ENCODE data around the gene SNX7. TPM values are rescaled to one million over a fixed set of nuclear protein-coding genes. Genes with fewer than 3 reads are reported as not detected.
A peak's percentile ranks its signal among the peaks of the same experiment; 100 is the strongest.

Gene SNX7
- total RNA-seq, 1 experiment from 2014 or later = 25.3 TPM

DNA sequence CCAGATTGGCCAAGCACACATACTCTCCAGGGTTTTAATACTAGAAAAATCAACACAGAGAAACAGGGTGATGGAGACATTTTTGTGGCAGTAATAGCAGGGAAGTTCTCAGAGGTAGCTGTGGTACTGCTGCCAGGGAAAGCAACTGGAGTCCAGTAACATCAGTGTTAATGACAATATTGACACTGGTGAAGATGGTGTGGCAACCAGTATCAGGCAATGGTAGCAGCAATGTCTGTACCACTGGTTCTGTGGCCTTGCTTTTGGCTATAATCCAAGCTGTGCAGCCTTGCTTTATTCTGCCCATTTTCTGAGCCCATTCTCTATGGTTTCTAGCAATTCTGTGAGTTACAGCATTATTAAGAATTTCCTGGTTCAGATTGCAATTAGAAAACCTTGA, 1.6 kb upstream of the SNX7 start:
- no TSS peak for BruUV-seq (replicated peaks)
- ChIA-PET POLR2A (ENCODE audit: unreplicated experiment) (no interaction called here), CTCF (no interaction called here)
- Histone ChIP-seq H3K79me2 (ENCODE audit: low read depth) (peaks cover 22% of the 10 kb centered on the region), H3K9me2 (ENCODE audit: insufficient read depth) (no peaks in the 10 kb centered on the region), H3K36me3 (ENCODE audit: low read depth) (no peaks in the 10 kb centered on the region), H3K9me3 (ENCODE audit: insufficient read depth, low read depth) (no peaks in the 10 kb centered on the region), H2AFZ (no peak overlapping the region), H4K20me1 (ENCODE audit: insufficient read depth) (no peaks in the 10 kb centered on the region), H3K4me3 (no peak overlapping the region), H3K4me2 (no peak overlapping the region; the same call in 1 of the 2 replicates), H3K27ac (no peak overlapping the region), H3K27me3 (ENCODE audit: insufficient read depth, low read depth) (no peaks in the 10 kb centered on the region), H3F3A (ENCODE audit: insufficient read depth, low read depth) (peaks cover 20% of the 10 kb centered on the region; the same call in 1 of the 2 replicates), H3K4me1 (replicated peaks; ENCODE audit: insufficient read depth) (peaks cover 24% of the 10 kb centered on the region)
- no peak for TF ChIP-seq EZH2 (IDR thresholded peaks at IDR 0.05; ENCODE audit: low read depth)
- TF ChIP-seq, protein P1, sequence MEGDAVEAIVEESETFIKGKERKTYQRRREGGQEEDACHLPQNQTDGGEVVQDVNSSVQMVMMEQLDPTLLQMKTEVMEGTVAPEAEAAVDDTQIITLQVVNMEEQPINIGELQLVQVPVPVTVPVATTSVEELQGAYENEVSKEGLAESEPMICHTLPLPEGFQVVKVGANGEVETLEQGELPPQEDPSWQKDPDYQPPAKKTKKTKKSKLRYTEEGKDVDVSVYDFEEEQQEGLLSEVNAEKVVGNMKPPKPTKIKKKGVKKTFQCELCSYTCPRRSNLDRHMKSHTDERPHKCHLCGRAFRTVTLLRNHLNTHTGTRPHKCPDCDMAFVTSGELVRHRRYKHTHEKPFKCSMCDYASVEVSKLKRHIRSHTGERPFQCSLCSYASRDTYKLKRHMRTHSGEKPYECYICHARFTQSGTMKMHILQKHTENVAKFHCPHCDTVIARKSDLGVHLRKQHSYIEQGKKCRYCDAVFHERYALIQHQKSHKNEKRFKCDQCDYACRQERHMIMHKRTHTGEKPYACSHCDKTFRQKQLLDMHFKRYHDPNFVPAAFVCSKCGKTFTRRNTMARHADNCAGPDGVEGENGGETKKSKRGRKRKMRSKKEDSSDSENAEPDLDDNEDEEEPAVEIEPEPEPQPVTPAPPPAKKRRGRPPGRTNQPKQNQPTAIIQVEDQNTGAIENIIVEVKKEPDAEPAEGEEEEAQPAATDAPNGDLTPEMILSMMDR (conservative IDR thresholded peaks at IDR 0.05) = no peak
- intact Hi-C loops (cut with micrococcal nuclease; ENCODE audit: unreplicated experiment) = loop anchor here (2.0 to 10.0 kb wide), 3 partner anchors 185 to 603 kb away; no protein-coding TSS in a partner anchor
- DNase-seq = no peak

DNA sequence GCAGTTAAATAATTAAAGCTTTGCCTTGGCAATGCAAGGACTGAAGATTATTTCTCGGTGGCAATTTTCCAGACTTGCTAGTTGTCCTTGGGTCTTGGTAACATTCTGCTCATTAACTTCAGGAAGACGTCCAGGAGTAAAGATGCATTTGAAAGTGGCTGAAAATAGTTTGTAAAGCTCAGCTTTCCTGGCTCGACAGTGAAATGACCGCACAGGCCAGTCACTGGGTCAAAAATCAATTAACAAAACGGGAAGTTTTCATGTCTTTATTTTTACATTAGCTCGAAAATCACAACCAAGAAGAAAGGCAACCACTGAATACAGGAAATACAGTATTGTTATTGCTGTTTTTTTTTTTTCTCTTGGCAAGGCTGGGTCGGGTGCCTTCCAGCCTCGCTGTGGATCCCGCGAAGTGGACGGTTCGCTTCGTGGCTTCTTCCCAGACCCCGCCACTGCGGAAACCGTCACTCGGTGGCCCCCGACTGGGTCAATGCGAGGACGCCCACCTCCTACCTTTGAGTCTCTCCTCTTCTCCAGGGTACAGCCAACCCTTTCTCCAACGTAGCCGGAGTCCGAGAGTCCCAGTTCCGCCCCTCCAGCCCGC, 479 bp upstream of the SNX7 start:
- Histone ChIP-seq H4K20me1 (ENCODE audit: insufficient read depth) (no peaks in the 10 kb centered on the region), H3K4me2 (peak overlapping the region; percentile 87), H3K27me3 (ENCODE audit: insufficient read depth, low read depth) (no peaks in the 10 kb centered on the region), H2AFZ (peak overlapping the region; percentile 96), H3K79me2 (ENCODE audit: low read depth) (peaks cover 29% of the 10 kb centered on the region), H3K9me3 (ENCODE audit: insufficient read depth, low read depth) (no peaks in the 10 kb centered on the region), H3K4me1 (replicated peaks; ENCODE audit: insufficient read depth) (peaks cover 24% of the 10 kb centered on the region), H3K36me3 (ENCODE audit: low read depth) (no peaks in the 10 kb centered on the region), H3K4me3 (peak overlapping the region; percentile 70), H3K9me2 (ENCODE audit: insufficient read depth) (no peaks in the 10 kb centered on the region), H3K27ac (peak overlapping the region; percentile 37), H3F3A (ENCODE audit: insufficient read depth, low read depth) (peaks cover 20% of the 10 kb centered on the region; the same call in 1 of the 2 replicates)
- POLR2A ChIA-PET (ENCODE audit: unreplicated experiment) = interaction anchor here (0.8 kb wide), 1 partner anchor 451 kb away, joined by 3 read pairs; no protein-coding TSS in a partner anchor
- TSS peak; percentile 88 for BruUV-seq (replicated peaks)
- intact Hi-C loops (cut with micrococcal nuclease; ENCODE audit: unreplicated experiment) = loop anchor here (2.0 to 10.0 kb wide), 3 partner anchors 186 to 604 kb away; no protein-coding TSS in a partner anchor
- CTCF ChIA-PET = no interaction called here
- no peak for TF ChIP-seq EZH2 (IDR thresholded peaks at IDR 0.05; ENCODE audit: low read depth)
- TF ChIP-seq, protein P1 (conservative IDR thresholded peaks at IDR 0.05) = no peak
- DNase-seq = no peak

DNA sequence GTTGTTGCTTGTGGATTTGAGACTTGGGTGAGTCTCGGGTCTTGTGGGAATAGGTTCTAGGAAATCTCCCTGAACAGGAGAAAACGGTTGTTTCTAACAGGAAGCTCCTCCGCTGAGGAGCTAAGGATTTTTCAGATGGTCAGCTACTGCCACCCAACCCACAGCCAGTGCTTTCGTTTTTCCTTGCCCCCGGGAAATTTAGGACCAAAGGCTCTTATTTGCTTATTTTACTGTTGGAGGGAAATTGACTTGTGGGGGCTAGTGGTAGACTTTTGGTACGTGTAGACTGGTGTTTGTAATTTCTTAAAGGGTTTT, 792 bp downstream of the SNX7 start:
- Histone ChIP-seq H2AFZ (peak overlapping the region; percentile 96), H3K4me3 (peak overlapping the region; percentile 70), H3K36me3 (ENCODE audit: low read depth) (no peaks in the 10 kb centered on the region), H3K4me2 (peak overlapping the region; percentile 87), H3K4me1 (replicated peaks; ENCODE audit: insufficient read depth) (peaks cover 24% of the 10 kb centered on the region), H3K79me2 (ENCODE audit: low read depth) (peaks cover 29% of the 10 kb centered on the region), H3K9me2 (ENCODE audit: insufficient read depth) (no peaks in the 10 kb centered on the region), H3K9me3 (ENCODE audit: insufficient read depth, low read depth) (no peaks in the 10 kb centered on the region), H4K20me1 (ENCODE audit: insufficient read depth) (no peaks in the 10 kb centered on the region), H3F3A (ENCODE audit: insufficient read depth, low read depth) (peaks cover 20% of the 10 kb centered on the region; the same call in 1 of the 2 replicates), H3K27me3 (ENCODE audit: insufficient read depth, low read depth) (no peaks in the 10 kb centered on the region), H3K27ac (peak overlapping the region; percentile 49)
- DNase-seq = no peak
- intact Hi-C loops (cut with micrococcal nuclease; ENCODE audit: unreplicated experiment) = loop anchor here (5.0 to 10.0 kb wide), 2 partner anchors 188 to 605 kb away; no protein-coding TSS in a partner anchor
- POLR2A ChIA-PET (ENCODE audit: unreplicated experiment) = interaction anchor here (0.6 to 0.7 kb wide), 6 partner anchors 131 to 1752 kb away, joined by 4 to 11 read pairs (median 4); no protein-coding TSS in a partner anchor
- CTCF ChIA-PET = no interaction called here
- TF ChIP-seq EZH2 (IDR thresholded peaks at IDR 0.05; ENCODE audit: low read depth) = no peak
- TF ChIP-seq, protein P1 (conservative IDR thresholded peaks at IDR 0.05) = no peak
- BruUV-seq (replicated peaks) = TSS peak; percentile 51
